ENCODE results near the gene MMP19. TPM values are rescaled to one million over a fixed set of nuclear protein-coding genes. Genes with fewer than 3 reads are reported as not detected.

The MMP19 gene
- total RNA-seq, 1 experiment from 2014 or later: 2.3 TPM

DNA sequence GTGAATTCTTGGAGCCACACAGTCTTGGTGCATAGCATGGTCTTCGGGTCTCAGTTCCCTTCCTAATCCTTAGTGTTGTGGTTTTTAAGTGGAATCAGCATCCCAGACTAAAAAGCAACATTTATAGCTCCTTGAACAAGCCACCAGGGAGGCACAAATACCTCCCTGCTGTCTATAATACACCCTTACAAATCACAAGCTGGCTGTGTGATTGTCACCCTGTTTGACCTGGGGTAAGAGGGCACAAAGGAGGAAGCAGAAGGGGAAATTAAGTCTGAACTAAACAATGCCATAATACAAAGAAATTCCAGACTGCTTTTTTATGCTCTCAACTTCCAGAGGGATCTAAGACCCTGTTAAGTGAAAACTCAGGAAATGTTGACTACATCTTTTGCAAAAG is 7.7 kb upstream of the MMP19 start:
- TF ChIP-seq MAX (IDR thresholded peaks at IDR 0.05) (no peak), YY1 (IDR thresholded peaks at IDR 0.05; ENCODE audit: extremely low read depth, insufficient replicate concordance, low read depth, low read length) (no peak)
- TF ChIP-seq, protein P1, sequence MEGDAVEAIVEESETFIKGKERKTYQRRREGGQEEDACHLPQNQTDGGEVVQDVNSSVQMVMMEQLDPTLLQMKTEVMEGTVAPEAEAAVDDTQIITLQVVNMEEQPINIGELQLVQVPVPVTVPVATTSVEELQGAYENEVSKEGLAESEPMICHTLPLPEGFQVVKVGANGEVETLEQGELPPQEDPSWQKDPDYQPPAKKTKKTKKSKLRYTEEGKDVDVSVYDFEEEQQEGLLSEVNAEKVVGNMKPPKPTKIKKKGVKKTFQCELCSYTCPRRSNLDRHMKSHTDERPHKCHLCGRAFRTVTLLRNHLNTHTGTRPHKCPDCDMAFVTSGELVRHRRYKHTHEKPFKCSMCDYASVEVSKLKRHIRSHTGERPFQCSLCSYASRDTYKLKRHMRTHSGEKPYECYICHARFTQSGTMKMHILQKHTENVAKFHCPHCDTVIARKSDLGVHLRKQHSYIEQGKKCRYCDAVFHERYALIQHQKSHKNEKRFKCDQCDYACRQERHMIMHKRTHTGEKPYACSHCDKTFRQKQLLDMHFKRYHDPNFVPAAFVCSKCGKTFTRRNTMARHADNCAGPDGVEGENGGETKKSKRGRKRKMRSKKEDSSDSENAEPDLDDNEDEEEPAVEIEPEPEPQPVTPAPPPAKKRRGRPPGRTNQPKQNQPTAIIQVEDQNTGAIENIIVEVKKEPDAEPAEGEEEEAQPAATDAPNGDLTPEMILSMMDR (IDR thresholded peaks at IDR 0.05 in 2 of 3, conservative IDR thresholded peaks at IDR 0.05 in 1 of 3; ENCODE audit: borderline replicate concordance in 1 of 3, insufficient read depth in 1 of 3, low read depth in 2 of 3, low read length in 2 of 3): no peak
- intact Hi-C loops (cut with micrococcal nuclease): no loop called here
- Histone ChIP-seq H3K9me3 (ENCODE audit: control insufficient read depth in 1 of 2, insufficient read depth in 1 of 2, low read depth in 1 of 2, low read length in 2 of 2) (no peaks in the 10 kb centered on the region), H3K27me3 (ENCODE audit: insufficient read depth, low read length) (no peaks in the 10 kb centered on the region), H3K79me2 (ENCODE audit: insufficient read depth, low read length) (no peaks in the 10 kb centered on the region), H3K36me3 (ENCODE audit: control insufficient read depth in 1 of 2, insufficient read depth in 2 of 2, low read length in 2 of 2) (no peaks in the 10 kb centered on the region), H3K4me1 (ENCODE audit: control insufficient read depth in 1 of 2, insufficient read depth in 2 of 2, low read length in 2 of 2) (peaks cover 2 to 18% of the 10 kb centered on the region in 2 experiments; a peak in 3 of 4 replicates), H3K4me3 (replicated peaks in 1 of 2; ENCODE audit: low read depth in 1 of 2, low read length in 2 of 2) (no peak overlapping the region), H3K27ac (ENCODE audit: low read depth, low read length) (no peak overlapping the region), H3K9me2 (ENCODE audit: insufficient read depth) (no peaks in the 10 kb centered on the region), H4K20me1 (ENCODE audit: insufficient read depth) (no peaks in the 10 kb centered on the region), H2AFZ (ENCODE audit: low read depth, low read length, poor library complexity, severe bottlenecking) (no peak overlapping the region), H3K4me2 (ENCODE audit: low read length) (no peak overlapping the region), H3K9ac (ENCODE audit: low read length) (no peak overlapping the region)
- ATAC-seq (no peak), DNase-seq (ENCODE audit: low read depth, low spot score) (no peak)
- ChIA-PET CTCF (no interaction called here), POLR2A (no interaction called here), RAD21 (ENCODE audit: low non-redundant PET in 1 of 2, low total read pairs in 2 of 2, uncharacterized antibody in 2 of 2, unreplicated experiment in 2 of 2) (no interaction called here)
- BruUV-seq (replicated peaks): no TSS peak

DNA sequence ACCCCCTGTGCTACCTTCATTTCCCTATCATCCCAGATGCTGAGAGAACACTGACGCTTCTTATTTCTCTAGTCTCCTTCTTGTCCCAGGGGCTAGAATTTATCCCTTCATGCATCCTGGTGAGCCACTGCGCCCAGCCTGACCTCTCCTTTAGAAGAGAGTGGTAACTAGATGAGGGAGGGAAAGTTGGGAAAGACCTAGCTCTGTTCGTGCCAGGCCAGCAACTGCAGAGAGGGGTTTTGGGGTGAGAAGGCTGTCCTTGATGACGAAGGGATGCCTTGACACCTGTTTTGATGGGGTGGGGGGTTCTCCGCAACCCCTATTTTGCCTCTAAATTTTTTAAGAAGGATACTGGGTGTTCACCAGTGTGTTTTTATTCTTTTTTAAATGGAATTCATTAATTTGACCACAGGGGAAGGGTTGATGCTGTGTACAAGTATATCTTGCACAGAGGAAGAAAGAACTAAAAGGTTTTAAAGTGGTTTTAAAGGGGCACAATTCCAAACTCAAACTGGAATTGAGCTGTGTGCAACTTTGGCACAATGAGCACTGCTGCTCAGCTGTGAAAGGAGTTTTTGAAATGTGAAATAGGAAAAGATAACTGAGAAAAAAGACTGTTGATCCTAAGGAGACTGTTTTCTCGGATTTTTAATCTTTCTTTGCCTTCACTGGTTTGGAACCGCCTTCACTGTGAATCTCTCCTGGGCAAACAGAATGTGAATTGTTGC is 7.0 kb upstream of the MMP19 start:
- no TSS peak for BruUV-seq (replicated peaks)
- H3K79me2 ChIP-seq (ENCODE audit: insufficient read depth, low read length): no peaks in the 10 kb centered on the region
- POLR2A ChIA-PET: no interaction called here
- H2AFZ ChIP-seq (ENCODE audit: low read depth, low read length, poor library complexity, severe bottlenecking): no peak overlapping the region
- H3K27ac ChIP-seq (ENCODE audit: low read depth, low read length): no peak overlapping the region
- no peaks in the 10 kb centered on the region for H4K20me1 ChIP-seq (ENCODE audit: insufficient read depth)
- intact Hi-C loops (cut with micrococcal nuclease): no loop called here
- no peaks in the 10 kb centered on the region for H3K36me3 ChIP-seq (ENCODE audit: control insufficient read depth in 1 of 2, insufficient read depth in 2 of 2, low read length in 2 of 2)
- peaks cover 2 to 18% of the 10 kb centered on the region in 2 experiments; a peak in 3 of 4 replicates for H3K4me1 ChIP-seq (ENCODE audit: control insufficient read depth in 1 of 2, insufficient read depth in 2 of 2, low read length in 2 of 2)
- H3K27me3 ChIP-seq (ENCODE audit: insufficient read depth, low read length): no peaks in the 10 kb centered on the region
- H3K4me2 ChIP-seq (ENCODE audit: low read length): no peak overlapping the region
- DNase-seq (ENCODE audit: low read depth, low spot score): no peak
- H3K9me3 ChIP-seq (ENCODE audit: control insufficient read depth in 1 of 2, insufficient read depth in 1 of 2, low read depth in 1 of 2, low read length in 2 of 2): no peaks in the 10 kb centered on the region
- RAD21 ChIA-PET (ENCODE audit: low non-redundant PET in 1 of 2, low total read pairs in 2 of 2, uncharacterized antibody in 2 of 2, unreplicated experiment in 2 of 2): no interaction called here
- CTCF ChIA-PET: no interaction called here
- no peak overlapping the region for H3K9ac ChIP-seq (ENCODE audit: low read length)
- H3K4me3 ChIP-seq (replicated peaks in 1 of 2; ENCODE audit: low read depth in 1 of 2, low read length in 2 of 2): no peak overlapping the region
- ATAC-seq: no peak
- no peaks in the 10 kb centered on the region for H3K9me2 ChIP-seq (ENCODE audit: insufficient read depth)
- no peak for TF ChIP-seq CEBPB (IDR thresholded peaks at IDR 0.05; ENCODE audit: low read depth)
- no peak for TF ChIP-seq TCF7L2 (IDR thresholded peaks at IDR 0.05; ENCODE audit: borderline replicate concordance, extremely low read depth, insufficient read depth, insufficient read length)
- TF ChIP-seq YY1 (IDR thresholded peaks at IDR 0.05; ENCODE audit: extremely low read depth, insufficient replicate concordance, low read depth, low read length): no peak
- TF ChIP-seq POLR2AphosphoS5 (IDR thresholded peaks at IDR 0.05; ENCODE audit: low read depth, low read length): no peak
- TF ChIP-seq RAD21 (IDR thresholded peaks at IDR 0.05; ENCODE audit: low read depth): no peak
- TF ChIP-seq EZH2phosphoT487 (IDR thresholded peaks at IDR 0.05; ENCODE audit: borderline replicate concordance): no peak
- no peak for TF ChIP-seq REST (IDR thresholded peaks at IDR 0.05; ENCODE audit: low read depth)
- no peak for TF ChIP-seq FOSL1 (IDR thresholded peaks at IDR 0.05; ENCODE audit: low read depth)
- TF ChIP-seq ZFX (IDR thresholded peaks at IDR 0.05): no peak
- TF ChIP-seq ZNF274 (IDR thresholded peaks at IDR 0.05; ENCODE audit: low read depth, low read length): no peak
- TF ChIP-seq SRF (IDR thresholded peaks at IDR 0.05; ENCODE audit: low read depth): no peak
- no peak for TF ChIP-seq SIN3A (IDR thresholded peaks at IDR 0.05; ENCODE audit: low read depth)
